ENCODE results near the gene KIF6. TPM values are rescaled to one million over a fixed set of nuclear protein-coding genes. Genes with fewer than 3 reads are reported as not detected.

The KIF6 gene
- total RNA-seq, 1 experiment from 2014 or later, result not detected

- H3K4me1 ChIP-seq (ENCODE audit: control insufficient read depth in 1 of 2, insufficient read depth in 2 of 2, low read length in 2 of 2), result no peaks in the 10 kb centered on the region
- no peak overlapping the region for H3K4me2 ChIP-seq (ENCODE audit: low read length)
- H3K27ac ChIP-seq (ENCODE audit: low read depth, low read length), result no peak overlapping the region
- ChIA-PET RAD21 (ENCODE audit: low non-redundant PET in 1 of 2, low total read pairs in 2 of 2, uncharacterized antibody in 2 of 2, unreplicated experiment in 2 of 2) (no interaction called here), POLR2A (no interaction called here), CTCF (no interaction called here)
- H3K9ac ChIP-seq (ENCODE audit: low read length), result no peak overlapping the region
- no peaks in the 10 kb centered on the region for H3K9me2 ChIP-seq (ENCODE audit: insufficient read depth)
- BruUV-seq (replicated peaks), result no TSS peak
- TF ChIP-seq, protein P1, sequence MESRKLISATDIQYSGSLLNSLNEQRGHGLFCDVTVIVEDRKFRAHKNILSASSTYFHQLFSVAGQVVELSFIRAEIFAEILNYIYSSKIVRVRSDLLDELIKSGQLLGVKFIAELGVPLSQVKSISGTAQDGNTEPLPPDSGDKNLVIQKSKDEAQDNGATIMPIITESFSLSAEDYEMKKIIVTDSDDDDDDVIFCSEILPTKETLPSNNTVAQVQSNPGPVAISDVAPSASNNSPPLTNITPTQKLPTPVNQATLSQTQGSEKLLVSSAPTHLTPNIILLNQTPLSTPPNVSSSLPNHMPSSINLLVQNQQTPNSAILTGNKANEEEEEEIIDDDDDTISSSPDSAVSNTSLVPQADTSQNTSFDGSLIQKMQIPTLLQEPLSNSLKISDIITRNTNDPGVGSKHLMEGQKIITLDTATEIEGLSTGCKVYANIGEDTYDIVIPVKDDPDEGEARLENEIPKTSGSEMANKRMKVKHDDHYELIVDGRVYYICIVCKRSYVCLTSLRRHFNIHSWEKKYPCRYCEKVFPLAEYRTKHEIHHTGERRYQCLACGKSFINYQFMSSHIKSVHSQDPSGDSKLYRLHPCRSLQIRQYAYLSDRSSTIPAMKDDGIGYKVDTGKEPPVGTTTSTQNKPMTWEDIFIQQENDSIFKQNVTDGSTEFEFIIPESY (IDR thresholded peaks at IDR 0.05; ENCODE audit: extremely low read depth, insufficient replicate concordance, low read length), result no peak
- no peak for TF ChIP-seq EZH2phosphoT487 (IDR thresholded peaks at IDR 0.05; ENCODE audit: borderline replicate concordance)
- TF ChIP-seq, protein P2, sequence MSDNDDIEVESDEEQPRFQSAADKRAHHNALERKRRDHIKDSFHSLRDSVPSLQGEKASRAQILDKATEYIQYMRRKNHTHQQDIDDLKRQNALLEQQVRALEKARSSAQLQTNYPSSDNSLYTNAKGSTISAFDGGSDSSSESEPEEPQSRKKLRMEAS (IDR thresholded peaks at IDR 0.05), result no peak
- no peak for TF ChIP-seq RAD21 (IDR thresholded peaks at IDR 0.05; ENCODE audit: low read depth)
- TF ChIP-seq CTCF (IDR thresholded peaks at IDR 0.05 in 2 of 3, conservative IDR thresholded peaks at IDR 0.05 in 1 of 3; ENCODE audit: borderline replicate concordance in 1 of 3, insufficient read depth in 1 of 3, low read depth in 2 of 3, low read length in 2 of 3), result no peak
- no peak for TF ChIP-seq SRF (IDR thresholded peaks at IDR 0.05; ENCODE audit: low read depth)
- no peak for TF ChIP-seq FOSL1 (IDR thresholded peaks at IDR 0.05; ENCODE audit: low read depth)
- TF ChIP-seq POLR2AphosphoS5 (IDR thresholded peaks at IDR 0.05; ENCODE audit: low read depth, low read length), result no peak
- no peak for TF ChIP-seq JUND (IDR thresholded peaks at IDR 0.05)
- TF ChIP-seq, protein P3, sequence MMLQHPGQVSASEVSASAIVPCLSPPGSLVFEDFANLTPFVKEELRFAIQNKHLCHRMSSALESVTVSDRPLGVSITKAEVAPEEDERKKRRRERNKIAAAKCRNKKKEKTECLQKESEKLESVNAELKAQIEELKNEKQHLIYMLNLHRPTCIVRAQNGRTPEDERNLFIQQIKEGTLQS (IDR thresholded peaks at IDR 0.05), result no peak
- TF ChIP-seq, protein P4, sequence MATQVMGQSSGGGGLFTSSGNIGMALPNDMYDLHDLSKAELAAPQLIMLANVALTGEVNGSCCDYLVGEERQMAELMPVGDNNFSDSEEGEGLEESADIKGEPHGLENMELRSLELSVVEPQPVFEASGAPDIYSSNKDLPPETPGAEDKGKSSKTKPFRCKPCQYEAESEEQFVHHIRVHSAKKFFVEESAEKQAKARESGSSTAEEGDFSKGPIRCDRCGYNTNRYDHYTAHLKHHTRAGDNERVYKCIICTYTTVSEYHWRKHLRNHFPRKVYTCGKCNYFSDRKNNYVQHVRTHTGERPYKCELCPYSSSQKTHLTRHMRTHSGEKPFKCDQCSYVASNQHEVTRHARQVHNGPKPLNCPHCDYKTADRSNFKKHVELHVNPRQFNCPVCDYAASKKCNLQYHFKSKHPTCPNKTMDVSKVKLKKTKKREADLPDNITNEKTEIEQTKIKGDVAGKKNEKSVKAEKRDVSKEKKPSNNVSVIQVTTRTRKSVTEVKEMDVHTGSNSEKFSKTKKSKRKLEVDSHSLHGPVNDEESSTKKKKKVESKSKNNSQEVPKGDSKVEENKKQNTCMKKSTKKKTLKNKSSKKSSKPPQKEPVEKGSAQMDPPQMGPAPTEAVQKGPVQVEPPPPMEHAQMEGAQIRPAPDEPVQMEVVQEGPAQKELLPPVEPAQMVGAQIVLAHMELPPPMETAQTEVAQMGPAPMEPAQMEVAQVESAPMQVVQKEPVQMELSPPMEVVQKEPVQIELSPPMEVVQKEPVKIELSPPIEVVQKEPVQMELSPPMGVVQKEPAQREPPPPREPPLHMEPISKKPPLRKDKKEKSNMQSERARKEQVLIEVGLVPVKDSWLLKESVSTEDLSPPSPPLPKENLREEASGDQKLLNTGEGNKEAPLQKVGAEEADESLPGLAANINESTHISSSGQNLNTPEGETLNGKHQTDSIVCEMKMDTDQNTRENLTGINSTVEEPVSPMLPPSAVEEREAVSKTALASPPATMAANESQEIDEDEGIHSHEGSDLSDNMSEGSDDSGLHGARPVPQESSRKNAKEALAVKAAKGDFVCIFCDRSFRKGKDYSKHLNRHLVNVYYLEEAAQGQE (IDR thresholded peaks at IDR 0.05; ENCODE audit: low read depth), result no peak
- no peak for TF ChIP-seq SIN3A (IDR thresholded peaks at IDR 0.05; ENCODE audit: low read depth)
- no peak for TF ChIP-seq CEBPB (IDR thresholded peaks at IDR 0.05; ENCODE audit: low read depth)
- no peak for TF ChIP-seq EZH2 (IDR thresholded peaks at IDR 0.05)
- TF ChIP-seq ZFX (IDR thresholded peaks at IDR 0.05), result no peak
- no peak for TF ChIP-seq EGR1 (IDR thresholded peaks at IDR 0.05; ENCODE audit: low read depth)
- no peak overlapping the region for H3K4me3 ChIP-seq (replicated peaks in 1 of 2; ENCODE audit: low read depth in 1 of 2, low read length in 2 of 2)
- H3K9me3 ChIP-seq (ENCODE audit: control insufficient read depth in 1 of 2, insufficient read depth in 1 of 2, low read depth in 1 of 2, low read length in 2 of 2), result no peaks in the 10 kb centered on the region
- H3K36me3 ChIP-seq (ENCODE audit: control insufficient read depth in 1 of 2, insufficient read depth in 2 of 2, low read length in 2 of 2), result no peaks in the 10 kb centered on the region
- ATAC-seq, result no peak
- peaks cover 14% of the 10 kb centered on the region for H3K27me3 ChIP-seq (ENCODE audit: insufficient read depth, low read length)
- no peak overlapping the region for H2AFZ ChIP-seq (ENCODE audit: low read depth, low read length, poor library complexity, severe bottlenecking)
- H4K20me1 ChIP-seq (ENCODE audit: insufficient read depth), result no peaks in the 10 kb centered on the region
- intact Hi-C loops (cut with micrococcal nuclease), result no loop called here
- no peaks in the 10 kb centered on the region for H3K79me2 ChIP-seq (ENCODE audit: insufficient read depth, low read length)
- no peak for DNase-seq (ENCODE audit: low read depth, low spot score)
Observed at GRCh38 chr6:39441986-39442385, 283.2 kb downstream of the KIF6 start.
